ENCODE measurements around the gene PNLIPRP2.

The PNLIPRP2 gene

GRCh38 chr10:116620423-116621400 is at the start of gene PNLIPRP2:
Gene PNLIPRP2, plus strand, starts transcription at chr10:116620953.
- no peak for DNase-seq

GRCh38 chr10:116574797-116575196 is 46.0 kb upstream of the PNLIPRP2 start:
- DNase-seq: no peak

GRCh38 chr10:116587878-116588591 is 32.7 kb upstream of the PNLIPRP2 start:
- no peak for DNase-seq

GRCh38 chr10:116588995-116589394 is 31.8 kb upstream of the PNLIPRP2 start:
- DNase-seq: no peak

- no peak for DNase-seq
Measured at GRCh38 chr10:116589926-116590325, 30.8 kb upstream of the PNLIPRP2 start.

- DNase-seq: no peak
Measured at GRCh38 chr10:116590590-116591444, 29.9 kb upstream of the PNLIPRP2 start, which contains the start of gene PNLIPRP1. Gene PNLIPRP1, plus strand, starts transcription at chr10:116590959. Its CDS starts 171 bp downstream, at chr10:116591130.

- no peak for DNase-seq
Measured at GRCh38 chr10:116593139-116593740, 27.5 kb upstream of the PNLIPRP2 start.

GRCh38 chr10:116594525-116595035 is 26.2 kb upstream of the PNLIPRP2 start:
- no peak for DNase-seq

- DNase-seq: no peak
Measured at GRCh38 chr10:116596062-116596461, 24.7 kb upstream of the PNLIPRP2 start.

- DNase-seq: no peak
Measured at GRCh38 chr10:116597543-116597942, 23.2 kb upstream of the PNLIPRP2 start.

GRCh38 chr10:116598329-116598728 is 22.4 kb upstream of the PNLIPRP2 start:
- no peak for DNase-seq

GRCh38 chr10:116599991-116600390 is 20.8 kb upstream of the PNLIPRP2 start:
- no peak for DNase-seq

- DNase-seq: no peak
Measured at GRCh38 chr10:116602648-116603400, 17.9 kb upstream of the PNLIPRP2 start.

GRCh38 chr10:116606061-116606483 is 14.7 kb upstream of the PNLIPRP2 start:
- no peak for DNase-seq

GRCh38 chr10:116607336-116607735 is 13.4 kb upstream of the PNLIPRP2 start:
- DNase-seq: no peak

- DNase-seq: no peak
Measured at GRCh38 chr10:116608686-116609594, 11.8 kb upstream of the PNLIPRP2 start.

- DNase-seq: no peak
Measured at GRCh38 chr10:116610443-116611152, 10.2 kb upstream of the PNLIPRP2 start.

- no peak for DNase-seq
Measured at GRCh38 chr10:116611153-116611545, 9.6 kb upstream of the PNLIPRP2 start.

GRCh38 chr10:116612107-116612769 is 8.5 kb upstream of the PNLIPRP2 start:
- no peak for DNase-seq
